AG09319 (cell line): ENCODE results near the gene FBXL7.

Experiments
- DNase-seq: peaks from one replicate; pipeline ENCODE4 v3.0.0-alpha.2; 2010; ENCODE audit warnings: low read depth; ENCODE audit errors: extremely low read depth
- CTCF ChIP-seq: IDR thresholded peaks from 2 replicates; pipeline ENCODE4 v1.5.1; 2011; ENCODE audit warnings: low read depth, mild to moderate bottlenecking, inconsistent platforms, low read length, moderate library complexity

The FBXL7 gene

GRCh38 chr5:15634591-15635288, 134.8 kb downstream of the FBXL7 start:
- TF ChIP-seq CTCF, result no peak
- DNase-seq, result no peak

- DNase-seq, result no peak
- TF ChIP-seq CTCF, result no peak
Measured at GRCh38 chr5:15635289-15635616, 135.3 kb downstream of the FBXL7 start.

GRCh38 chr5:15637345-15637744, 137.4 kb downstream of the FBXL7 start:
- TF ChIP-seq CTCF, result no peak
- DNase-seq, result no peak

GRCh38 chr5:15637886-15638285, 137.9 kb downstream of the FBXL7 start:
- no peak for TF ChIP-seq CTCF
- no peak for DNase-seq

- DNase-seq, result no peak
- no peak for TF ChIP-seq CTCF
Measured at GRCh38 chr5:15638296-15638695, 138.3 kb downstream of the FBXL7 start.

GRCh38 chr5:15639288-15639687, 139.3 kb downstream of the FBXL7 start:
- DNase-seq, result no peak
- no peak for TF ChIP-seq CTCF

GRCh38 chr5:15640116-15640515, 140.1 kb downstream of the FBXL7 start:
- no peak for DNase-seq

More at GRCh38 chr5:15640116-15640515, 140.1 kb downstream of the FBXL7 start:
- TF ChIP-seq CTCF, result no peak
